DMS 273 (cell line): ENCODE measurements around the gene MYO1B.
A peak's percentile ranks its signal among the peaks of the same experiment; 100 is the strongest.
"Not testable (repeated sequence)": the region's sequence is repeated elsewhere in the genome, so short reads cannot be mapped to it uniquely, and the experiment has no call there.

Source experiments
- DNase-seq: peaks from one replicate; lab custom pipeline; 2025; ENCODE audit not compliant: unreplicated experiment; lab: John Stamatoyannopoulos, UW

MYO1B gene

GRCh38 chr2:191441496-191442214, 196.5 kb downstream of the MYO1B start:
- peak; percentile 29 for DNase-seq

GRCh38 chr2:191443446-191443845, 198.2 kb downstream of the MYO1B start:
- DNase-seq: no peak

- DNase-seq: no peak
These were observed 201.7 kb downstream of the MYO1B start for GRCh38 chr2:191446910-191447309.

- DNase-seq: no peak
These were observed 205.9 kb downstream of the MYO1B start for GRCh38 chr2:191451116-191451515.

- DNase-seq: no peak
These were observed 206.9 kb downstream of the MYO1B start for GRCh38 chr2:191452065-191452464.

- DNase-seq: no peak
These were observed 208.6 kb downstream of the MYO1B start for GRCh38 chr2:191453761-191454160.

- DNase-seq: not testable (repeated sequence)
These were observed 211.3 kb downstream of the MYO1B start for GRCh38 chr2:191456506-191456905.

- no peak for DNase-seq
These were observed 214.0 kb downstream of the MYO1B start for GRCh38 chr2:191459158-191459557.

- no peak for DNase-seq
These were observed 217.2 kb downstream of the MYO1B start for GRCh38 chr2:191462370-191462769.

- DNase-seq: no peak
These were observed 218.6 kb downstream of the MYO1B start for GRCh38 chr2:191463790-191464189.

GRCh38 chr2:191465766-191466420, 220.7 kb downstream of the MYO1B start:
- no peak for DNase-seq

- DNase-seq: no peak
These were observed 221.9 kb downstream of the MYO1B start for GRCh38 chr2:191467113-191467512.

- DNase-seq: no peak
These were observed 225.1 kb downstream of the MYO1B start for GRCh38 chr2:191470306-191470705.

- DNase-seq: no peak
These were observed 229.3 kb downstream of the MYO1B start for GRCh38 chr2:191474464-191474863.
